Brain microvascular endothelial cell (primary cell): ENCODE measurements around the gene INCA1.
A peak's percentile ranks its signal among the peaks of the same experiment; 100 is the strongest.

Experiments
- DNase-seq: peaks from one replicate; pipeline ENCODE4 v3.0.0-alpha.2; 2020
- H3K27ac ChIP-seq: fragments of 250-450 bp; sonication (Bioruptor Pico); 2 replicates; pipeline ENCODE4 v1.5.1; 2020; ENCODE audit warnings: mild to moderate bottlenecking, moderate library complexity
- H3K27me3 ChIP-seq: fragments of 250-450 bp; sonication (Bioruptor Pico); replicated peaks from 2 replicates; pipeline ENCODE4 v1.5.1; 2020; ENCODE audit warnings: mild to moderate bottlenecking
- H3K36me3 ChIP-seq: fragments of 250-450 bp; sonication (Bioruptor Pico); replicated peaks from 2 replicates; pipeline ENCODE4 v1.5.1; 2020; ENCODE audit warnings: mild to moderate bottlenecking
- H3K4me3 ChIP-seq: 2 replicates; pipeline ENCODE4 v1.5.1; 2011; ENCODE audit warnings: low read depth, mild to moderate bottlenecking, control low read depth, low read length, moderate library complexity
- CTCF ChIP-seq: IDR thresholded peaks from 2 replicates; pipeline ENCODE4 v1.5.1; 2011; ENCODE audit warnings: low read depth, mild to moderate bottlenecking, moderate library complexity, low read length, control low read depth, inconsistent platforms; ENCODE audit errors: missing control alignments
- in situ Hi-C: cut with HindIII; loops from 2 replicates; pipeline ENCODE4 v1.10.0; 2017; ENCODE audit warnings: low sequenced_read_pairs, low pct_ligation_motif_present

The INCA1 gene

GRCh38 chr17:4997302-4998026, at the start of gene INCA1, which contains the start of gene KIF1C:
INCA1 (minus strand) TSS chr17:4997522; CDS start chr17:4994437, 3,085 bp downstream.
KIF1C (plus strand) TSS chr17:4997950; CDS start chr17:5000247, 2,297 bp downstream.
- Histone ChIP-seq H3K27ac (peak within 1 kb of the TSS; percentile 84), H3K36me3 (peaks cover 17% of the 10 kb centered on the region), H3K27me3 (no peaks in the 10 kb centered on the region), H3K4me3 (peak within 1 kb of the TSS; percentile 86)
- TF ChIP-seq CTCF = no peak
- in situ Hi-C loops = no loop called here
- DNase-seq = peak; percentile 71

- in situ Hi-C loops = no loop called here
- Histone ChIP-seq H3K4me3 (no peak overlapping the region), H3K27me3 (no peaks in the 10 kb centered on the region), H3K36me3 (no peaks in the 10 kb centered on the region), H3K27ac (no peak overlapping the region)
- no peak for DNase-seq
- TF ChIP-seq CTCF = no peak
Measured at GRCh38 chr17:5045496-5045895, 48.2 kb upstream of the INCA1 start.

GRCh38 chr17:5044630-5045029, 47.3 kb upstream of the INCA1 start:
- in situ Hi-C loops = no loop called here
- H3K27ac ChIP-seq = no peak overlapping the region
- DNase-seq = no peak
- H3K27me3 ChIP-seq = no peaks in the 10 kb centered on the region
- H3K36me3 ChIP-seq = no peaks in the 10 kb centered on the region
- no peak for TF ChIP-seq CTCF
- H3K4me3 ChIP-seq = no peak overlapping the region

- Histone ChIP-seq H3K4me3 (no peak overlapping the region), H3K27me3 (no peaks in the 10 kb centered on the region), H3K27ac (no peak overlapping the region), H3K36me3 (no peaks in the 10 kb centered on the region)
- in situ Hi-C loops = no loop called here
- DNase-seq = no peak
- no peak for TF ChIP-seq CTCF
Measured at GRCh38 chr17:5043524-5043923, 46.2 kb upstream of the INCA1 start.

GRCh38 chr17:5042157-5043022, 45.1 kb upstream of the INCA1 start:
- Histone ChIP-seq H3K4me3 (no peak overlapping the region), H3K27ac (no peak overlapping the region), H3K27me3 (no peaks in the 10 kb centered on the region), H3K36me3 (no peaks in the 10 kb centered on the region)
- no peak for DNase-seq
- in situ Hi-C loops = no loop called here
- TF ChIP-seq CTCF = no peak
